ENCODE measurements around the gene HAUS3.

HAUS3 gene

DNA sequence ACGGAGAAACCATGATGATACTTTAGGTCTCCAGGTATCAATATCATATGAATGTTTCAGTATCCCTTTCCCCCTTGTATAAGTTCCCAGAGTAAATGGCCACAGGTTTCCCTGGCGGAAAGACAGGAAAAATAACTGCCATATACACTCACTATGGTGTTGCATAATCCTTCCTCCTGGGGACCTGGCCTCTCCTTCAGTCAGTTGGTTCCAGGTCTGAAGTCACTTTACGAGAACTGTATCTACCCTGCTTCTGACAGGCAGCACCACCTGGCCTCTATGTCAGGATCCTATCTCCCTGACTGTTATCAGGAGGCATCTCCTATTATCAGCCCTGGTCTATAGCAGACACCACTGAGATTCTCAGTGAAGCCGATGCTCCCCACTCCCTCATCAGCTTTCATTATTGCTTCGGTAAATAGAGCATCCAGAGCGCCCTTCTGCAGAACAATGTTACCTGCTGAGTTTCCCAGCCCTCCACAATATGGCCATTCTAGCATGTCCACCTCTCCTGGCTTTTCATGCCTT is 22.6 kb downstream of the HAUS3 start:
- Histone ChIP-seq H4K8ac (ENCODE audit: low read depth, low read length) (no peak overlapping the region), H3K27me3 (ENCODE audit: control insufficient read depth in 3 of 3, insufficient read depth in 3 of 3, low read depth in 1 of 3, low read length in 3 of 3) (no peaks in the 10 kb centered on the region)
- no CpG with 5 or more reads among the region's 6 CpGs for WGBS, 2 donors (ENCODE audit: extremely low coverage in 2 of 2, insufficient read length in 2 of 2, insufficient replicate concordance in 1 of 2)

DNA sequence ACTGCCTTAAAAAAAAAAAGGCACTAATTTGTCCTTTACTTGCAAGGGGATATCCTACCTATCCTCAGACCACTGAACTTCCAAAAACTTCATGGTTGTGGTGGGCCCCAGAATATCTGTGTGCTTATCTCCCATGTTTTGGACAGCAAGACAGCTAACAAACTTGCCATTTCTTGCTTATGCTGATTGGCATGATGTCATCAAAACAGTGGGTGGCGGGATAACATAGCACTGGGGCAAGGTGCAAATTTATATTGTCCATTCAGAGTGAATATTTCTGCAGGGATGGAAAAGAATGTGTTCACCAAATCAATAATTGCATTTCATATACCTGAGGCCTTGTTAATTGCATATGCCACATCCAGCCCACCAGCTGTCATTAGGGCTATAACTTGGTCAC is 23.5 kb downstream of the HAUS3 start:
- Histone ChIP-seq H3K4me1 (ENCODE audit: control insufficient read depth in 2 of 2, insufficient read depth in 1 of 2, low read depth in 1 of 2, low read length in 2 of 2) (peaks cover 0 to 1% of the 10 kb centered on the region in 2 donors), H3K27me3 (ENCODE audit: control insufficient read depth in 3 of 3, insufficient read depth in 3 of 3, low read depth in 1 of 3, low read length in 3 of 3) (no peaks in the 10 kb centered on the region), H3K23ac (ENCODE audit: low read depth, low read length, poor library complexity) (no peak overlapping the region), H2AFZ (ENCODE audit: low read length) (no peak overlapping the region), H3K27ac (replicated peaks; ENCODE audit: low read length) (no peak overlapping the region), H3K9ac (ENCODE audit: low read depth, low read length, poor library complexity) (no peak overlapping the region), H2BK12ac (ENCODE audit: low read length) (no peak overlapping the region), H2BK5ac (ENCODE audit: low read length) (no peak overlapping the region), H3K14ac (ENCODE audit: low read length) (no peak overlapping the region), H3K36me3 (replicated peaks in 1 of 2; ENCODE audit: control insufficient read depth in 2 of 2, insufficient read depth in 2 of 2, low read length in 2 of 2) (peaks cover 0 to 2% of the 10 kb centered on the region in 2 donors), H2BK15ac (ENCODE audit: low read length) (no peak overlapping the region), H3K4me3 (ENCODE audit: low read length in 2 of 2) (no peak overlapping the region), H2AK5ac (ENCODE audit: low read depth, low read length) (no peak overlapping the region), H3K18ac (ENCODE audit: low read length) (no peak overlapping the region), H3K79me1 (ENCODE audit: low read depth, low read length) (peaks cover 2% of the 10 kb centered on the region), H4K8ac (ENCODE audit: low read depth, low read length) (no peak overlapping the region), H4K91ac (ENCODE audit: low read depth, low read length, poor library complexity) (no peak overlapping the region), H3K4ac (ENCODE audit: low read length) (no peak overlapping the region), H2BK120ac (ENCODE audit: low read depth, low read length) (no peak overlapping the region), H3K9me3 (replicated peaks in 1 of 2; ENCODE audit: control insufficient read depth in 2 of 2, insufficient read depth in 1 of 2, low read depth in 1 of 2, low read length in 2 of 2) (no peaks in the 10 kb centered on the region), H3K4me2 (ENCODE audit: insufficient read depth, low read length, poor library complexity, severe bottlenecking) (no peak overlapping the region)
- no peak for DNase-seq (ENCODE audit: low spot score)
- WGBS, 2 donors (ENCODE audit: extremely low coverage in 2 of 2, insufficient read length in 2 of 2, insufficient replicate concordance in 1 of 2): no CpG with 5 or more reads among the region's 1 CpG

More for the DNA sequence above, 22.6 kb downstream of the HAUS3 start:
- no peak overlapping the region for H2BK15ac ChIP-seq (ENCODE audit: low read length)
- H4K91ac ChIP-seq (ENCODE audit: low read depth, low read length, poor library complexity): no peak overlapping the region
- DNase-seq (ENCODE audit: low spot score): no peak
- H3K4me2 ChIP-seq (ENCODE audit: insufficient read depth, low read length, poor library complexity, severe bottlenecking): no peak overlapping the region
- H3K4ac ChIP-seq (ENCODE audit: low read length): no peak overlapping the region
- H3K9me3 ChIP-seq (replicated peaks in 1 of 2; ENCODE audit: control insufficient read depth in 2 of 2, insufficient read depth in 1 of 2, low read depth in 1 of 2, low read length in 2 of 2): no peaks in the 10 kb centered on the region
- H3K4me3 ChIP-seq (ENCODE audit: low read length in 2 of 2): no peak overlapping the region
- peaks cover 0 to 5% of the 10 kb centered on the region in 2 donors for H3K36me3 ChIP-seq (replicated peaks in 1 of 2; ENCODE audit: control insufficient read depth in 2 of 2, insufficient read depth in 2 of 2, low read length in 2 of 2)
- peaks cover 2% of the 10 kb centered on the region for H3K79me1 ChIP-seq (ENCODE audit: low read depth, low read length)
- no peak overlapping the region for H3K27ac ChIP-seq (replicated peaks; ENCODE audit: low read length)
- H3K14ac ChIP-seq (ENCODE audit: low read length): no peak overlapping the region
- peaks cover 0 to 1% of the 10 kb centered on the region in 2 donors for H3K4me1 ChIP-seq (ENCODE audit: control insufficient read depth in 2 of 2, insufficient read depth in 1 of 2, low read depth in 1 of 2, low read length in 2 of 2)
- H2BK12ac ChIP-seq (ENCODE audit: low read length): no peak overlapping the region
- H3K18ac ChIP-seq (ENCODE audit: low read length): no peak overlapping the region
- H2AK5ac ChIP-seq (ENCODE audit: low read depth, low read length): no peak overlapping the region
- H2AFZ ChIP-seq (ENCODE audit: low read length): no peak overlapping the region
- H2BK120ac ChIP-seq (ENCODE audit: low read depth, low read length): no peak overlapping the region
- no peak overlapping the region for H3K9ac ChIP-seq (ENCODE audit: low read depth, low read length, poor library complexity)
- H2BK5ac ChIP-seq (ENCODE audit: low read length): no peak overlapping the region
- no peak overlapping the region for H3K23ac ChIP-seq (ENCODE audit: low read depth, low read length, poor library complexity)

DNA sequence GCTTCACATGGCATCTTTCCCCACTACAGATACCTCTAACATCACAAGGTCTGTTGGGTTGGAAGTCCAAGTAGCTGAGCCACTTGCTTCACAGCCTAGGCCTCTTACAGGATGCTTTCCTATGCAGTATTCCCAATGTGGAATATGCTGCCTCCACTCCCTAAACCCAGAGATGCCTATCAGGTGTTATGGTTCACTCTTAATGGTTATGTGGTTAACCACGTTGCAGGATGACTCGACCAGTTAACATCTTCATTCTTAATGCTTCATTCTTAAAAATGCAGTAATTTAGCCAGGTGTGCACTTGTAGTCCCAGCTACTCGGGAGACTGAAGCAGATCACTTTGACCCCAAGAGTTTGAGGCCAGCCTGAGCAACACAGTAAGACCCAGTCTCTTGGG is 24.2 kb downstream of the HAUS3 start:
- no peak overlapping the region for H3K18ac ChIP-seq (ENCODE audit: low read length)
- DNase-seq (ENCODE audit: low spot score): no peak
- H3K9ac ChIP-seq (ENCODE audit: low read depth, low read length, poor library complexity): no peak overlapping the region
- H3K4ac ChIP-seq (ENCODE audit: low read length): no peak overlapping the region
- no peak overlapping the region for H2AK5ac ChIP-seq (ENCODE audit: low read depth, low read length)
- no peak overlapping the region for H2BK5ac ChIP-seq (ENCODE audit: low read length)
- H4K91ac ChIP-seq (ENCODE audit: low read depth, low read length, poor library complexity): no peak overlapping the region
- H2BK120ac ChIP-seq (ENCODE audit: low read depth, low read length): no peak overlapping the region
- H3K27me3 ChIP-seq (ENCODE audit: control insufficient read depth in 3 of 3, insufficient read depth in 3 of 3, low read depth in 1 of 3, low read length in 3 of 3): no peaks in the 10 kb centered on the region
- no peak overlapping the region for H3K23ac ChIP-seq (ENCODE audit: low read depth, low read length, poor library complexity)
- H3K4me3 ChIP-seq (ENCODE audit: low read length in 2 of 2): no peak overlapping the region
- H3K4me1 ChIP-seq (ENCODE audit: control insufficient read depth in 2 of 2, insufficient read depth in 1 of 2, low read depth in 1 of 2, low read length in 2 of 2): peaks cover 0 to 1% of the 10 kb centered on the region in 2 donors
- H3K14ac ChIP-seq (ENCODE audit: low read length): no peak overlapping the region
- H3K36me3 ChIP-seq (replicated peaks in 1 of 2; ENCODE audit: control insufficient read depth in 2 of 2, insufficient read depth in 2 of 2, low read length in 2 of 2): no peaks in the 10 kb centered on the region
- H3K79me1 ChIP-seq (ENCODE audit: low read depth, low read length): peaks cover 2% of the 10 kb centered on the region
- H3K9me3 ChIP-seq (replicated peaks in 1 of 2; ENCODE audit: control insufficient read depth in 2 of 2, insufficient read depth in 1 of 2, low read depth in 1 of 2, low read length in 2 of 2): no peaks in the 10 kb centered on the region
- WGBS, 2 donors (ENCODE audit: extremely low coverage in 2 of 2, insufficient read length in 2 of 2, insufficient replicate concordance in 1 of 2): no CpG with 5 or more reads among the region's 3 CpGs
- no peak overlapping the region for H4K8ac ChIP-seq (ENCODE audit: low read depth, low read length)
- no peak overlapping the region for H3K4me2 ChIP-seq (ENCODE audit: insufficient read depth, low read length, poor library complexity, severe bottlenecking)
- no peak overlapping the region for H2BK15ac ChIP-seq (ENCODE audit: low read length)
- no peak overlapping the region for H3K27ac ChIP-seq (replicated peaks; ENCODE audit: low read length)
- H2AFZ ChIP-seq (ENCODE audit: low read length): no peak overlapping the region
- no peak overlapping the region for H2BK12ac ChIP-seq (ENCODE audit: low read length)

DNA sequence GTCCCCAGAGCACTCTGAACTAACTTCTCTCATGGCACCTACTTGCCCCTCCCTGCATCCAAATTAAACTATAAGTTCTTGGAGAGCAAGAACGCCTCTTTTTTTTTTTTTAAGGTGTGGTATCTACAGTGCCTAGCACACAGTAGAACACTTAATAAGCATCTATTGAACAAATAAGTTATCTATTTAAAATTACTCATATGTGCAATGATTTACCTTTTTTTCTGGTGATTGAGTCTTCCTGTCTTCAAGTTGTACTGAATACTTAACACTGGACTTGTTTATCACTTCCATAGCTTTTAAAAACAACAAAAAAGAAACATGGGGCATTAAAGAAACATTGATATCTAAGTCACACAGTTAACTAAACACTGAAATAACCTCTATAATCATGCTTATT is 29.1 kb downstream of the HAUS3 start:
- Histone ChIP-seq H4K8ac (ENCODE audit: low read depth, low read length) (no peak overlapping the region), H4K91ac (ENCODE audit: low read depth, low read length, poor library complexity) (no peak overlapping the region), H2AFZ (ENCODE audit: low read length) (no peak overlapping the region), H3K27me3 (ENCODE audit: control insufficient read depth in 3 of 3, insufficient read depth in 3 of 3, low read depth in 1 of 3, low read length in 3 of 3) (no peaks in the 10 kb centered on the region), H3K4me3 (ENCODE audit: low read length in 2 of 2) (no peak overlapping the region), H3K79me1 (ENCODE audit: low read depth, low read length) (peaks cover 2% of the 10 kb centered on the region), H3K14ac (ENCODE audit: low read length) (no peak overlapping the region), H2BK15ac (ENCODE audit: low read length) (no peak overlapping the region), H2AK5ac (ENCODE audit: low read depth, low read length) (no peak overlapping the region), H2BK5ac (ENCODE audit: low read length) (no peak overlapping the region), H3K4me1 (ENCODE audit: control insufficient read depth in 2 of 2, insufficient read depth in 1 of 2, low read depth in 1 of 2, low read length in 2 of 2) (peaks cover 0 to 1% of the 10 kb centered on the region in 2 donors), H3K4ac (ENCODE audit: low read length) (no peak overlapping the region), H2BK12ac (ENCODE audit: low read length) (no peak overlapping the region), H3K4me2 (ENCODE audit: insufficient read depth, low read length, poor library complexity, severe bottlenecking) (no peak overlapping the region), H3K27ac (replicated peaks; ENCODE audit: low read length) (no peak overlapping the region), H3K18ac (ENCODE audit: low read length) (no peak overlapping the region), H3K9me3 (replicated peaks in 1 of 2; ENCODE audit: control insufficient read depth in 2 of 2, insufficient read depth in 1 of 2, low read depth in 1 of 2, low read length in 2 of 2) (no peaks in the 10 kb centered on the region), H3K9ac (ENCODE audit: low read depth, low read length, poor library complexity) (no peak overlapping the region), H2BK120ac (ENCODE audit: low read depth, low read length) (no peak overlapping the region), H3K36me3 (replicated peaks in 1 of 2; ENCODE audit: control insufficient read depth in 2 of 2, insufficient read depth in 2 of 2, low read length in 2 of 2) (no peaks in the 10 kb centered on the region), H3K23ac (ENCODE audit: low read depth, low read length, poor library complexity) (no peak overlapping the region)
- no CpG with 5 or more reads among the region's 1 CpG for WGBS, 2 donors (ENCODE audit: extremely low coverage in 2 of 2, insufficient read length in 2 of 2, insufficient replicate concordance in 1 of 2)
- no peak for DNase-seq (ENCODE audit: low spot score)

Measured in neuronal stem cell (in vitro differentiated cells).